ENCODE results near the gene ANKS1A.

GRCh38 chr6:35064290-35064689 is 175.2 kb downstream of the ANKS1A start:
- TF ChIP-seq MAX (IDR thresholded peaks at IDR 0.05) (no peak), ATOH8 (CRISPR knock-in tag; IDR thresholded peaks at IDR 0.05; ENCODE audit: low read depth) (no peak), POLR2A (IDR thresholded peaks at IDR 0.05; ENCODE audit: low read length) (no peak), EP300 (IDR thresholded peaks at IDR 0.05) (no peak), CTCF (IDR thresholded peaks at IDR 0.05) (no peak), HMGXB4 (CRISPR knock-in tag; IDR thresholded peaks at IDR 0.05; ENCODE audit: borderline replicate concordance) (no peak), BHLHE40 (IDR thresholded peaks at IDR 0.05; ENCODE audit: low read depth, low read length) (no peak), RAD21 (conservative IDR thresholded peaks at IDR 0.05 in 1 of 2, IDR thresholded peaks at IDR 0.05 in 1 of 2) (no peak), CHD4 (IDR thresholded peaks at IDR 0.05; ENCODE audit: borderline replicate concordance) (no peak), REST (IDR thresholded peaks at IDR 0.05) (no peak), MAFK (IDR thresholded peaks at IDR 0.05; ENCODE audit: partially characterized antibody) (no peak), PHF8 (IDR thresholded peaks at IDR 0.05; ENCODE audit: borderline replicate concordance, low read depth) (no peak), EHMT2 (IDR thresholded peaks at IDR 0.05; ENCODE audit: low read depth) (no peak)

Data from A549 (cell line).